ENCODE measurements around the gene MXI1.
"Not testable (repeated sequence)": the region's sequence is repeated elsewhere in the genome, so short reads cannot be mapped to it uniquely, and the experiment has no call there.

Gene MXI1

DNA sequence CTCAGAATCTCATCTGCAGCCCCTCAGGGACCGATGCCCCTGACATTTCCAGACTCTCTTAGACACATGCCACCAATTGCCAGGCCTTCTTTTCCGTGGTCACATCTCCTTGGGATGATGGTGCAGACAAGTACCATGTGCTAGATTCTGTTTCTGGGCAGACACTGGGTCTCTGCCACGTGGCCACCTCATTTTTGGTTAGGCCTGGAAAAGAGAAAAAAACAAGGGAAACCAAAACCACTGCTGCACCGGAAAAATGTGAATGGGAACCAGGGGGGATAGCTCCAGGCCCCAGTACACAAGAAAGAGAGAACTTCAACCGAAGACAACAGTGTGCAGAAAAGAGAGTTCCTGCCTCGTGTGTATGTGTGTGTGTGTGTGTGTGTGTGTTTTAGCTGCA, 23.0 kb upstream of the MXI1 start:
- Histone ChIP-seq H3K9ac (ENCODE audit: low read depth, low read length, poor library complexity, severe bottlenecking) (no peak overlapping the region), H3K4me1 (ENCODE audit: insufficient read depth, low read length, poor library complexity, severe bottlenecking) (no peaks in the 10 kb centered on the region), H4K20me1 (ENCODE audit: insufficient read depth, low read length, poor library complexity, severe bottlenecking) (no peaks in the 10 kb centered on the region), H3K4me2 (ENCODE audit: low read depth, low read length, poor library complexity, severe bottlenecking) (no peak overlapping the region), H3K9me2 (replicated peaks; ENCODE audit: low read depth, low read length) (no peaks in the 10 kb centered on the region), H2AFZ (ENCODE audit: low read length) (no peak overlapping the region), H3K79me2 (ENCODE audit: insufficient read depth, low read length) (no peaks in the 10 kb centered on the region), H3K4me3 (ENCODE audit: low read length, poor library complexity, severe bottlenecking) (no peak overlapping the region), H3F3A (ENCODE audit: low read depth) (no peaks in the 10 kb centered on the region), H3K36me3 (ENCODE audit: insufficient read depth, low read length) (no peaks in the 10 kb centered on the region), H3K27me3 (ENCODE audit: insufficient read depth, low read length, poor library complexity, severe bottlenecking) (no peaks in the 10 kb centered on the region), H3K9me3 (ENCODE audit: insufficient read depth, low read depth, low read length) (no peaks in the 10 kb centered on the region)
- TF ChIP-seq, protein P1, sequence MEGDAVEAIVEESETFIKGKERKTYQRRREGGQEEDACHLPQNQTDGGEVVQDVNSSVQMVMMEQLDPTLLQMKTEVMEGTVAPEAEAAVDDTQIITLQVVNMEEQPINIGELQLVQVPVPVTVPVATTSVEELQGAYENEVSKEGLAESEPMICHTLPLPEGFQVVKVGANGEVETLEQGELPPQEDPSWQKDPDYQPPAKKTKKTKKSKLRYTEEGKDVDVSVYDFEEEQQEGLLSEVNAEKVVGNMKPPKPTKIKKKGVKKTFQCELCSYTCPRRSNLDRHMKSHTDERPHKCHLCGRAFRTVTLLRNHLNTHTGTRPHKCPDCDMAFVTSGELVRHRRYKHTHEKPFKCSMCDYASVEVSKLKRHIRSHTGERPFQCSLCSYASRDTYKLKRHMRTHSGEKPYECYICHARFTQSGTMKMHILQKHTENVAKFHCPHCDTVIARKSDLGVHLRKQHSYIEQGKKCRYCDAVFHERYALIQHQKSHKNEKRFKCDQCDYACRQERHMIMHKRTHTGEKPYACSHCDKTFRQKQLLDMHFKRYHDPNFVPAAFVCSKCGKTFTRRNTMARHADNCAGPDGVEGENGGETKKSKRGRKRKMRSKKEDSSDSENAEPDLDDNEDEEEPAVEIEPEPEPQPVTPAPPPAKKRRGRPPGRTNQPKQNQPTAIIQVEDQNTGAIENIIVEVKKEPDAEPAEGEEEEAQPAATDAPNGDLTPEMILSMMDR (conservative IDR thresholded peaks at IDR 0.05; ENCODE audit: low read length): no peak
- TF ChIP-seq EZH2phosphoT487 (IDR thresholded peaks at IDR 0.05; ENCODE audit: borderline replicate concordance): no peak

DNA sequence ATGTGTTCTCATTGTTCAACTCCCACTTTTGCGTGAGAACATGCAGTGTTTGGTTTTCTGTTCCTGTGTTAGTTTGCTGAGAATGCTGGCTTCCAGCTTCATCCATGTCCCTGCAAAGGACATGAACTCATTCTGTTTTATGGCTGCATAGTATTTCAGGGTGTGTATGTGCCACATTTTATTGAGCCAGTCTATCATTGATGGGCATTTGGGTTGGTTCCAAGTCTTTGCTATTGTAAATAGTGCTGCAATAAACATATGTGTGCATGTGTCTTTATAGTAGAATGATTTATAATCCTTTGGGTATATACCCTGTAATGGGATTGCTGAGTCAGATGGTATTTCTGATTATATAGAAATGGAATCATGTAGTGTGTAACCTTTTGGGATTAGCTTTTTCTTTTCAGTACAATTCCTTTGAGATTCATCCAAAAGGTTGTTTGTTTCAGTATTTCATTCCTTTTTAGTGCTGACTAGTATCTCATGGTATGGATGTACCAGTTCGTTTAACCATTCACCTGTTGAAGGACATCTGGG, 21.7 kb upstream of the MXI1 start:
- H4K20me1 ChIP-seq (ENCODE audit: insufficient read depth, low read length, poor library complexity, severe bottlenecking): not testable (repeated sequence)

DNA sequence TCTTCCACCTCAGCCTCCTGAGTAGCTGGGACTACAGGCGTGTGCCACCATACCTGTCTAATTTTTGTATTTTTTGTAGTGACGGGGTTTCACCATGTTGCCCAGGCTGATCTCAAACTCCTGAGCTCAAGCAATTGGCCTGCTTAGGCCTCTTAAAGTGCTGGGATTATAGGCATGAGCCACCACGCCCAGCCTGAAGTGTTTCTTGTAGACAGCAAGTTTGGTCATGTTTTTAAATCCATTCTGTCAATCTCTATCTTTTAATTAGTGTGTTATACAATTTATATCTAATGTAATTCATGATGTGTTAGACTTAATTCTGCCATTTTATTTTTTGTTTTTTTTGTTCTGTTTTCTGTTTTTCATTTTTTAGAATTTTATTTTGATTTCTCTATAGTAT, 17.2 kb upstream of the MXI1 start:
- no peaks in the 10 kb centered on the region for H3K9me3 ChIP-seq (ENCODE audit: insufficient read depth, low read depth, low read length)
- H3K36me3 ChIP-seq (ENCODE audit: insufficient read depth, low read length): no peaks in the 10 kb centered on the region
- no peak for TF ChIP-seq EZH2phosphoT487 (IDR thresholded peaks at IDR 0.05; ENCODE audit: borderline replicate concordance)
- TF ChIP-seq, protein P1 (conservative IDR thresholded peaks at IDR 0.05; ENCODE audit: low read length): no peak
- H3K4me2 ChIP-seq (ENCODE audit: low read depth, low read length, poor library complexity, severe bottlenecking): no peak overlapping the region
- no peak overlapping the region for H3K4me3 ChIP-seq (ENCODE audit: low read length, poor library complexity, severe bottlenecking)
- H3K9me2 ChIP-seq (replicated peaks; ENCODE audit: low read depth, low read length): no peaks in the 10 kb centered on the region
- H2AFZ ChIP-seq (ENCODE audit: low read length): no peak overlapping the region
- H3K9ac ChIP-seq (ENCODE audit: low read depth, low read length, poor library complexity, severe bottlenecking): no peak overlapping the region
- no peaks in the 10 kb centered on the region for H3K79me2 ChIP-seq (ENCODE audit: insufficient read depth, low read length)
- no peaks in the 10 kb centered on the region for H3F3A ChIP-seq (ENCODE audit: low read depth)
- H4K20me1 ChIP-seq (ENCODE audit: insufficient read depth, low read length, poor library complexity, severe bottlenecking): no peaks in the 10 kb centered on the region
- H3K27me3 ChIP-seq (ENCODE audit: insufficient read depth, low read length, poor library complexity, severe bottlenecking): peaks cover 10% of the 10 kb centered on the region
- no peaks in the 10 kb centered on the region for H3K4me1 ChIP-seq (ENCODE audit: insufficient read depth, low read length, poor library complexity, severe bottlenecking)

More for the DNA sequence above, 21.7 kb upstream of the MXI1 start:
- not testable (repeated sequence) for H3K79me2 ChIP-seq (ENCODE audit: insufficient read depth, low read length); H3K9me2 ChIP-seq (replicated peaks; ENCODE audit: low read depth, low read length); H3F3A ChIP-seq (ENCODE audit: low read depth); H3K4me2 ChIP-seq (ENCODE audit: low read depth, low read length, poor library complexity, severe bottlenecking); H3K4me3 ChIP-seq (ENCODE audit: low read length, poor library complexity, severe bottlenecking); H2AFZ ChIP-seq (ENCODE audit: low read length); H3K27me3 ChIP-seq (ENCODE audit: insufficient read depth, low read length, poor library complexity, severe bottlenecking); H3K9me3 ChIP-seq (ENCODE audit: insufficient read depth, low read depth, low read length); H3K4me1 ChIP-seq (ENCODE audit: insufficient read depth, low read length, poor library complexity, severe bottlenecking); H3K36me3 ChIP-seq (ENCODE audit: insufficient read depth, low read length); H3K9ac ChIP-seq (ENCODE audit: low read depth, low read length, poor library complexity, severe bottlenecking)

GRCh38 chr10:110192552-110192951, 14.9 kb upstream of the MXI1 start:
- Histone ChIP-seq H3K9me2 (replicated peaks; ENCODE audit: low read depth, low read length) (no peaks in the 10 kb centered on the region), H3K79me2 (ENCODE audit: insufficient read depth, low read length) (no peaks in the 10 kb centered on the region), H3K36me3 (ENCODE audit: insufficient read depth, low read length) (no peaks in the 10 kb centered on the region), H3K4me2 (ENCODE audit: low read depth, low read length, poor library complexity, severe bottlenecking) (no peak overlapping the region), H3K27me3 (ENCODE audit: insufficient read depth, low read length, poor library complexity, severe bottlenecking) (peaks cover 10% of the 10 kb centered on the region), H3K4me3 (ENCODE audit: low read length, poor library complexity, severe bottlenecking) (no peak overlapping the region), H2AFZ (ENCODE audit: low read length) (no peak overlapping the region), H3F3A (ENCODE audit: low read depth) (no peaks in the 10 kb centered on the region), H4K20me1 (ENCODE audit: insufficient read depth, low read length, poor library complexity, severe bottlenecking) (no peaks in the 10 kb centered on the region), H3K9me3 (ENCODE audit: insufficient read depth, low read depth, low read length) (no peaks in the 10 kb centered on the region), H3K4me1 (ENCODE audit: insufficient read depth, low read length, poor library complexity, severe bottlenecking) (no peaks in the 10 kb centered on the region), H3K9ac (ENCODE audit: low read depth, low read length, poor library complexity, severe bottlenecking) (no peak overlapping the region)
- TF ChIP-seq, protein P1 (conservative IDR thresholded peaks at IDR 0.05; ENCODE audit: low read length): peak; percentile 53
- TF ChIP-seq EZH2phosphoT487 (IDR thresholded peaks at IDR 0.05; ENCODE audit: borderline replicate concordance): no peak

Measured in Loucy (cell line).